ENCODE data around the gene RESP18. TPM values are rescaled to one million over a fixed set of nuclear protein-coding genes. Genes with fewer than 3 reads are reported as not detected.
A peak's percentile ranks its signal among the peaks of the same experiment; 100 is the strongest.

RESP18 gene
- total RNA-seq (2014; rRNA removed; shearing (Covaris generic); ENCODE audit: low replicate concordance), result not detected in 2 replicates

DNA sequence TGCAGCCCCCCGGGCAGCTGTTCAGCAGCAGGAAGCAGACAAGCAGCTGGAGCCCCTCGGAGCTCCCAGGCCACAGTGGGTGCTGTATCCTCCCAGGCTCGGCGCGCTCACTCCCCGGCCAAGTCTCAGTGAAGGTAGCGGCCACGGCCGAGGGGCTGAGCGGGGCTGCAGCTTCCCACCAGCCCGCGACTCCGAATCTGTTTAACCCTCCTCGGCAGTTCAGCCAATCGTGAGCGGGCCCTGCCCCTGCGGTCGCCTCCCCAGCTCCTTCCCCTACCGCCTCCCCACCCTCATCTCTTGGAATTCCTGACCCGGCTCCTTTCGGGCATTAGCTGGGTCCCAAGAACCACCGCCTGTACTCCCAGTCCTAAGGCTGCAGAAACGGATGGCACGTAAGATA is at the start of gene RESP18:
RESP18 (minus strand) TSS at position 203 of the 400 bp plus-strand sequence.
- H3K9me3 ChIP-seq, result no peaks in the 10 kb centered on the region
- DNase-seq, result no peak
- no peaks in the 10 kb centered on the region for H3K36me3 ChIP-seq
- H3K4me3 ChIP-seq, result no peak within 1 kb of the TSS
- H3K27me3 ChIP-seq, result peaks cover 25% of the 10 kb centered on the region

DNA sequence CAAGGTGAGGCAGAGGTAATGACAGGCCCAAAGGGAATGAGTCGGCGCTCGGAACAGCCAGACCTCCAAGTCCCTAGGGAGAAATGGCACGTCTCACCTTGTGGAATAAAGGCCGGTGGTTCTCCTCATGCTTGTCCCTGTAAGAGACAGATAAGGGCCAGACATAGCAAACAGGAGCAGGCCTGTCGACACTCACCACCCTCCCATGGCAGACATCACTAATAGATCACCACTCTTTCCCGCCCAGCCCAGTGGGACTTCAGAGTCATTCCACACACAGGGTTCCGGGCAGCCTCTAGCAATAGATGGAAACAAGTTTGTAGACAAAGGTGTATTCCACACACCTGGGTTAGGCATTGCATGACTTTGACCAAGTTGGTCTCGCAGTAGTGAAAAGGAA is 48.9 kb upstream of the RESP18 start:
- Histone ChIP-seq H3K36me3 (peaks cover 37% of the 10 kb centered on the region), H3K27me3 (no peaks in the 10 kb centered on the region), H3K4me3 (no peak overlapping the region), H3K9me3 (no peaks in the 10 kb centered on the region)
- no peak for DNase-seq

DNA sequence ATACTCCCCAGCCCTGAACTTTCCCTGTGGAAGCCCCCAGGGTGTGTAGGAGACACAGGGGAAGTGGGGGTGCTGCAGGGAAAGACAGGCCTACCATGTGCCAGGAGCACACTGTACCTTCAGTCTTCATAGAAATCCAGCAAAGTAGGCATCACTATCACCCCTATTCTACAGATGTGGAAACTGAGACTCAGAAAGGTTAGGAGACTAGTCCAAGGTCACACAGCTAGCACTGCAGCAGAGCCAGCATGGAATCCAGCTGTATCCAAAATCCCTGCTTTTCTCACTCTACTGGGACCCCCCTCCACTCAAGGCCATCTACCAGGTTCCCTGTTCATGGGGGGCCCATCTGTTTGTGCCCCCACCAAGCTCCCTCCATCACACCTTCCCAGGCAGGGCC is 48.4 kb upstream of the RESP18 start:
- Histone ChIP-seq H3K36me3 (peaks cover 32% of the 10 kb centered on the region), H3K4me3 (no peak overlapping the region), H3K27me3 (no peaks in the 10 kb centered on the region), H3K9me3 (no peaks in the 10 kb centered on the region)
- no peak for DNase-seq

- Histone ChIP-seq H3K4me3 (no peak overlapping the region), H3K9me3 (no peaks in the 10 kb centered on the region), H3K36me3 (peaks cover 22% of the 10 kb centered on the region), H3K27me3 (no peaks in the 10 kb centered on the region)
- DNase-seq, result no peak
Observed at GRCh38 chr2:219378163-219378851, 45.8 kb upstream of the RESP18 start.

DNA sequence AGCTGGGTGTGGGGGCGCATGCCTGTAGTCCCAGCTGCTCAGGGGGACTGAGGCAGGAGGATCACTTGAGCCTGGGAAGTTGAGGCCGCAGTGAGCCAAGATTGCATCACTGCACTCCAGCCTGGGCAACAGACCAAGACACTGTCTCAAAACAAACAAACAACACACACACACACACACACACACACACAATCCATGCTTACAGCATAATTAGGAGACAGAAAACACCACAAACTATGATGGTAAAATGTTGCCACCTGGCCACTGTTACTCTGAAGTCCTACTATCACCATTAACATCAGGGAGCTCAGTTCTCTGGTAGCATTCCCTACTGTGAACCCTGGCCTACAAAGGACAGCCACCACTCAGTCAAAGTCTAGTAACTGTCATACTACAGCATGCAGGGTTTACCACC is 36.9 kb upstream of the RESP18 start:
- peak; percentile 64 for DNase-seq
- Histone ChIP-seq H3K36me3 (peaks cover 5% of the 10 kb centered on the region), H3K4me3 (no peak overlapping the region), H3K27me3 (no peaks in the 10 kb centered on the region), H3K9me3 (no peaks in the 10 kb centered on the region)

- peak; percentile 72 for DNase-seq
- Histone ChIP-seq H3K9me3 (no peaks in the 10 kb centered on the region), H3K36me3 (peaks cover 3% of the 10 kb centered on the region; the same call in 1 of the 2 replicates), H3K27me3 (no peaks in the 10 kb centered on the region), H3K4me3 (no peak overlapping the region)
Observed at GRCh38 chr2:219368690-219369191, 36.2 kb upstream of the RESP18 start.

DNA sequence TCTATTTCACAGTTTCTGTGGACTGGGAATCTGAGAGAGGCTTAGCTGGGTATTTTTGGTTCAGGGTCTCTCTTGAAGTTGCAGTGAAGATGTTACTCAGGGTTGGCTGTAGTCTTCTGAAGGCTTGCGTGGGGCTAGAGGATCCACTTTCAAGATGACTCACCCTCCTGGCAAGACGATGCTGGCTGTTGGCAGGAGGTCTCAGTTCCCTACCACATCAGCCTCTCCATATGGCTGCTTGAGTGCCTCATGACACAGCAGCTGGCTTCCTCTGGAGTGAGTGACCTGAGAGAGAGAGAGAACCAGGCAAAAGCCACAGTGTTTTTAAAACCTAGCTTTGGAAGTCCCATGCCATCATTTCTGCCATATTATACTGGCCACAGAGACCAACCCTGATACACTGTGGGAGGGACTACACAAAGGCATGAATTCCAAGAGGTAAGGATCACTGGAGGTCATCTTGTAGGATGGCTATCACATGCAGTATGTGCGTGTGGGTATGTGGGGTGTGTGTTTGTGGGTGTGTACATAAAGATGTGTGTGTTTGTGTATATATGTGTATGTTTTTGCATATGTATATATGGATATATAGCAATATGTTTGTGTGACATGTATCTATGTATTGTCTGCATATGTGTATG is 30.1 kb upstream of the RESP18 start:
- Histone ChIP-seq H3K9me3 (no peaks in the 10 kb centered on the region), H3K4me3 (no peak overlapping the region), H3K27me3 (peaks cover 19% of the 10 kb centered on the region), H3K36me3 (no peaks in the 10 kb centered on the region)
- DNase-seq, result peak; percentile 97

DNA sequence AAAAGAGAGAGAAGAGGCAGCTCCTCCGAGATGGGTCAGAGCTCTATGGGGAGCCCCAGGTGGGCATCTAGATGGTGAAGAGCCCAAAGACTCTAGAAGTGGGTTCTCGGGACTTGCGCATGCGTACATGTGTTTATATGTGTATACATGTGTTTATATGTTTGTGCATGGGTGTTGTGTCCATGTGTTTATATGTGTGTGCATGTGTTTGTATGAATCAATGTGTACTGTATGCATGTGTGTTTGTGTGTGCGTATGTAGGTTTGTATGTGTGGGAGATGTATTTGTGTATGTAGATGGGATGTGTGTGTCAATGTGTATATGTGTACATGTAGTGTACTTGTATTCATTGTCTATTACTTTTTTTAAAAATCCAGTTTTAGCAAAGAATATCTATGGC is 29.5 kb upstream of the RESP18 start:
- Histone ChIP-seq H3K36me3 (no peaks in the 10 kb centered on the region), H3K4me3 (no peak overlapping the region), H3K27me3 (peaks cover 21% of the 10 kb centered on the region), H3K9me3 (no peaks in the 10 kb centered on the region)
- no peak for DNase-seq

DNA sequence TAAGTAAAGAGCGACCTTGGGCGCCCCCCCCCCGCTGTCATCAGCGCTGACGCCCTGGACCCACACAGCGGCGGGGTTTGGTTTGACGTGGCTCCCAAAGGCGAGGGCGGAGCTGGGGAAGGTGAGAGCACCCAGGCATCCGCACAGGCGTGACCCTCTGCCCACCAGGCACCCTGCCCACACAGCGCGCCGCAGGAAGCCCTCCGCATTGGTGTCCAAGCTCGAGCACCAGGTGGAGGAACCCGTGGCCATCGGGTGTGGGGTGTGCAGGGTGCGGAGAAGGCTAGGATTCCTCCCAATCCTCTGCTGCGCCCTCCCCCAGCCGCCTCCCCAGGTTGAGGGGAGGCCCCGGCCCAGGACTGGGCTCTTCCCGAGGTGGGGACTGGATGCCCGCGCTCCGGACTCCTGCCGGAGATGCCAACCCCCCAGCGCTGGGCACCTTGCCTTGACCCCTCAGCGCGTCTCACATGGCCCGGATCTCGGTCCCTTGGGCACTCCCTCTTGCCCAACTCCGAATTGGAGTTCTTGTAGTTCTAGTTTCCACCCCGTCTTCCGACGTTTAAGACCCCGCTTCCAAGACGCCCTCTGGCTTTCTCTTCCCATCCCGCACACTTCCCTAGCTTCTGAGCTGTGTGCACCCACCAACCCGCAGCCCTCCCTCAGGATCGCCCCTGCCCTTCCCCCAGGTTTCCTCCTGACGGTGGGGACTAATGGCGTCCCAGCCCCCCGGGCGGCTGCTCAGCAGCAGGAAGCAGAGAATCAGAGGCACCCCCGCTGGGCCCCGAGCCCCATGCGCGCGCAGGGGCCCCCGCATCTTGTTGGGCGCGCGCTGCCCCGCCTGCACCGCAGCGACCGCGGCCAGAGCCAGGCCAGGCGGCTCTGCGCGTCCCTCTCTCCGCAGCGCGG is 25.9 kb upstream of the RESP18 start:
- DNase-seq, result peak; percentile 17
- H3K4me3 ChIP-seq, result 0 out of 2 replicates have a peak overlapping the region, but pooled peaks have one; percentile 8
- no peaks in the 10 kb centered on the region for H3K9me3 ChIP-seq
- no peaks in the 10 kb centered on the region for H3K36me3 ChIP-seq
- H3K27me3 ChIP-seq, result peaks cover 21% of the 10 kb centered on the region

- H3K27me3 ChIP-seq, result peaks cover 21% of the 10 kb centered on the region
- H3K4me3 ChIP-seq, result no peak overlapping the region
- H3K36me3 ChIP-seq, result no peaks in the 10 kb centered on the region
- no peak for DNase-seq
- no peaks in the 10 kb centered on the region for H3K9me3 ChIP-seq
Observed at GRCh38 chr2:219356834-219357233, 24.3 kb upstream of the RESP18 start.

- Histone ChIP-seq H3K27me3 (peaks cover 18% of the 10 kb centered on the region), H3K9me3 (no peaks in the 10 kb centered on the region), H3K36me3 (no peaks in the 10 kb centered on the region), H3K4me3 (no peak overlapping the region)
- DNase-seq, result no peak
Observed at GRCh38 chr2:219354582-219354981, 22.0 kb upstream of the RESP18 start.

GRCh38 chr2:219353129-219353528 is 20.6 kb upstream of the RESP18 start:
- Histone ChIP-seq H3K36me3 (no peaks in the 10 kb centered on the region), H3K4me3 (no peak overlapping the region), H3K9me3 (no peaks in the 10 kb centered on the region), H3K27me3 (peaks cover 7% of the 10 kb centered on the region)
- DNase-seq, result no peak

GRCh38 chr2:219352448-219353023 is 20.0 kb upstream of the RESP18 start:
- no peaks in the 10 kb centered on the region for H3K36me3 ChIP-seq
- peak; percentile 48 for DNase-seq
- H3K4me3 ChIP-seq, result no peak overlapping the region
- peaks cover 1% of the 10 kb centered on the region; the same call in 1 of the 2 replicates for H3K27me3 ChIP-seq
- H3K9me3 ChIP-seq, result no peaks in the 10 kb centered on the region

- no peak for DNase-seq
- no peaks in the 10 kb centered on the region for H3K27me3 ChIP-seq
- H3K9me3 ChIP-seq, result no peaks in the 10 kb centered on the region
- no peaks in the 10 kb centered on the region for H3K36me3 ChIP-seq
- no peak overlapping the region for H3K4me3 ChIP-seq
Observed at GRCh38 chr2:219350710-219351221, 18.2 kb upstream of the RESP18 start.

GRCh38 chr2:219350215-219350614 is 17.7 kb upstream of the RESP18 start:
- H3K9me3 ChIP-seq, result no peaks in the 10 kb centered on the region
- no peak for DNase-seq
- H3K36me3 ChIP-seq, result no peaks in the 10 kb centered on the region
- H3K27me3 ChIP-seq, result no peaks in the 10 kb centered on the region
- H3K4me3 ChIP-seq, result no peak overlapping the region

DNA sequence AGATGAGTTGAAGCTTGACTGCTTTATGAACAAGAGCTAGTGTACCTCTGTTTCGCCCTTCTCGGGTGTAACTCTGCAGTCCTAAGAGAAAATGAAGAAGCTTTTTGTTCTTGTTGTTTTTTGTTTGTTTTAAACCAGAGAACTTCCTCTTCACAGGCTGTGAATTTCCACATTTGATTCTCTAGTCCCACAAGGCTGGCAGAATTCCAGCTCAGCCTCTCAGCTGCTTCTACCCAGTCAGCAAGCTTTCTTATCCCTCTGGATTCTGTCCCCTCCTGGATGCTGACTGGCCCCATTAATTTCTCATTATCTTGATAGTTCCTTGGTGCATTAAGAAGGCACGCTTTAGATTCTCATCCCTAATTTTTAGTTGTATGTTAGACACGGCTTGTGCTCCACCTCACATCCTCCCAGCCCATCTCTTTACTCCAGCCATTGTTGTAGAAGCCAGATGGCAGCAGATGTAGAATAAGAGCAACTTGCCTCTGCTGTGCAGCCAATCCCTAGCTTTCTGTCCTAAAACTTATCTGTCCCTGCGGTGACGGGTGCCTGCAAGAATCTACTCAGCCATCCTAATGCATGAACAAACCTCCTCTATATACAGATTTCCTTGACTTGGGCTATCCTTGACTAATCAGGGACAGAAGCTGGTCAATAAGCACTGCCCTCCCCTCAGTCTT is 12.3 kb upstream of the RESP18 start:
- H3K36me3 ChIP-seq, result no peaks in the 10 kb centered on the region
- no peak for DNase-seq
- H3K27me3 ChIP-seq, result peaks cover 8% of the 10 kb centered on the region
- no peaks in the 10 kb centered on the region for H3K9me3 ChIP-seq
- no peak overlapping the region for H3K4me3 ChIP-seq

All from MG63 (cell line).